ENCODE measurements around the gene CBLN1. TPM values are rescaled to one million over a fixed set of nuclear protein-coding genes. Genes with fewer than 3 reads are reported as not detected.

The CBLN1 gene
- total RNA-seq, 1 experiment from 2014 or later: not detected

DNA sequence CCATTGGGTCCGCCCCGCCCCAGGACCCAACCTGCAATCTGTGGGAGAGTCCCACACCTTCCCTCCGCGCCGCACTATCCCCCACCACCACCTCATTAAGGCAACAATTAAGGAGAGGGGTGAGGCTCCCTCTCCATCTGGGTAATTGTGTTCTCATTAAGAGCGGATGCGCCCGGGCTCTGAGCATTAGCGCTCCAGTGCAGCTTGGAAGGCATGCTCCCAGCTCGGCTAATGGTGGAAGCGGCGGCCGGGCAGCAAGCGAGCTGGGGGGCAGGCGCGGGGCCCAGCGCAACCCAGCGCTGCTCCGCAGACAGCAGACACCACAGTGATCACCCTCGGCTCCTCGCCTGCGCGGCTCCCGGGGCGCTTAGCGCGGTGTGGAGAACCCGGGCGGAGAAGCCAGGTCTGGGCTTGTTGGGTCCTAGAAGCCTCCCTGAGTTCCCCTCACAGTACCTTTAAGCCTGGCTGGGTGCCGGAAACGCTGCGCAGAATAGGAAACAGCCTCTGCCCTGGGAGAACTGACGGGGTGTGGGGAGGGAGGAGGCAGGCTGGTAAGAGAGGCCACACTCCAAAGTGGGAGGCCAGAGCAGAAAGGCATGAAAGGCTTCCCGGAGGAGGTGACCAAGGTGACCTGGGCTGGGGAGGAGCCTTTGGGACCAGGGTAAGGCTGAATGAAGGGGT is 6.4 kb downstream of the CBLN1 start:
- Histone ChIP-seq H3K27ac (no peak overlapping the region), H3K4me1 (replicated peaks; ENCODE audit: insufficient read depth) (no peaks in the 10 kb centered on the region), H3K4me3 (no peak overlapping the region), H3K36me3 (ENCODE audit: low read depth) (no peaks in the 10 kb centered on the region), H3K79me2 (ENCODE audit: low read depth) (no peaks in the 10 kb centered on the region), H3K27me3 (ENCODE audit: insufficient read depth, low read depth) (peaks cover 49% of the 10 kb centered on the region), H3F3A (ENCODE audit: insufficient read depth, low read depth) (no peaks in the 10 kb centered on the region), H3K9me3 (ENCODE audit: insufficient read depth, low read depth) (no peaks in the 10 kb centered on the region), H4K20me1 (ENCODE audit: insufficient read depth) (no peaks in the 10 kb centered on the region), H3K9me2 (ENCODE audit: insufficient read depth) (no peaks in the 10 kb centered on the region), H2AFZ (no peak overlapping the region), H3K4me2 (no peak overlapping the region)
- BruUV-seq (replicated peaks): no TSS peak
- DNase-seq: no peak
- POLR2A ChIA-PET (ENCODE audit: unreplicated experiment): no interaction called here
- intact Hi-C loops (cut with micrococcal nuclease; ENCODE audit: unreplicated experiment): no loop called here
- TF ChIP-seq, protein P1, sequence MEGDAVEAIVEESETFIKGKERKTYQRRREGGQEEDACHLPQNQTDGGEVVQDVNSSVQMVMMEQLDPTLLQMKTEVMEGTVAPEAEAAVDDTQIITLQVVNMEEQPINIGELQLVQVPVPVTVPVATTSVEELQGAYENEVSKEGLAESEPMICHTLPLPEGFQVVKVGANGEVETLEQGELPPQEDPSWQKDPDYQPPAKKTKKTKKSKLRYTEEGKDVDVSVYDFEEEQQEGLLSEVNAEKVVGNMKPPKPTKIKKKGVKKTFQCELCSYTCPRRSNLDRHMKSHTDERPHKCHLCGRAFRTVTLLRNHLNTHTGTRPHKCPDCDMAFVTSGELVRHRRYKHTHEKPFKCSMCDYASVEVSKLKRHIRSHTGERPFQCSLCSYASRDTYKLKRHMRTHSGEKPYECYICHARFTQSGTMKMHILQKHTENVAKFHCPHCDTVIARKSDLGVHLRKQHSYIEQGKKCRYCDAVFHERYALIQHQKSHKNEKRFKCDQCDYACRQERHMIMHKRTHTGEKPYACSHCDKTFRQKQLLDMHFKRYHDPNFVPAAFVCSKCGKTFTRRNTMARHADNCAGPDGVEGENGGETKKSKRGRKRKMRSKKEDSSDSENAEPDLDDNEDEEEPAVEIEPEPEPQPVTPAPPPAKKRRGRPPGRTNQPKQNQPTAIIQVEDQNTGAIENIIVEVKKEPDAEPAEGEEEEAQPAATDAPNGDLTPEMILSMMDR (conservative IDR thresholded peaks at IDR 0.05): no peak
- no peak for TF ChIP-seq EZH2 (IDR thresholded peaks at IDR 0.05; ENCODE audit: low read depth)
- CTCF ChIA-PET: no interaction called here

DNA sequence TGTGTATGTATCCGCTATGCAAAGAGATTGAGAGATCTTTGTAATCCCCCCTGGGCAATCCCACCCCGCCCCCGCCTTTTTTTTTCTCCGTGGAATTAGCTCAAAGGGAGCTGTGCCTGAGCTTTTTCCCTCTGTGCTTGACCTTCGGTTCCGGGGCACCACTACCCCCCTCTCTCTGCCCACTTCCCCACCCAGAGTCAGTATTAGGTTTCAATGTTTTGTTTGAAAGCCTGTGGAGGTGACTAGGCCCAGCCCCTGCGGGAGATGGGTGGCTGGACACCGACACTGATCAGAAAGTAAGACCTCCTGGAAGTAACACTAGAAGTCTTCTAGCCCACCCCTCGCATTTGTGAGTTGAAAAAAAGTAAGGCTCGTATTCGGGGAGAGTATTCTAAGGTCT is 7.0 kb downstream of the CBLN1 start:
- no peak overlapping the region for H3K27ac ChIP-seq
- intact Hi-C loops (cut with micrococcal nuclease; ENCODE audit: unreplicated experiment): no loop called here
- ChIA-PET CTCF (no interaction called here), POLR2A (ENCODE audit: unreplicated experiment) (no interaction called here)
- BruUV-seq (replicated peaks): no TSS peak
- H4K20me1 ChIP-seq (ENCODE audit: insufficient read depth): no peaks in the 10 kb centered on the region
- H3K4me2 ChIP-seq: no peak overlapping the region
- no peaks in the 10 kb centered on the region for H3K9me2 ChIP-seq (ENCODE audit: insufficient read depth)
- no peak for DNase-seq
- no peaks in the 10 kb centered on the region for H3F3A ChIP-seq (ENCODE audit: insufficient read depth, low read depth)
- no peak overlapping the region for H2AFZ ChIP-seq
- H3K4me1 ChIP-seq (replicated peaks; ENCODE audit: insufficient read depth): no peaks in the 10 kb centered on the region
- no peaks in the 10 kb centered on the region for H3K36me3 ChIP-seq (ENCODE audit: low read depth)
- peaks cover 49% of the 10 kb centered on the region for H3K27me3 ChIP-seq (ENCODE audit: insufficient read depth, low read depth)
- no peaks in the 10 kb centered on the region for H3K9me3 ChIP-seq (ENCODE audit: insufficient read depth, low read depth)
- no peak overlapping the region for H3K4me3 ChIP-seq
- H3K79me2 ChIP-seq (ENCODE audit: low read depth): no peaks in the 10 kb centered on the region
- TF ChIP-seq, protein P1 (conservative IDR thresholded peaks at IDR 0.05): no peak
- TF ChIP-seq EZH2 (IDR thresholded peaks at IDR 0.05; ENCODE audit: low read depth): no peak

DNA sequence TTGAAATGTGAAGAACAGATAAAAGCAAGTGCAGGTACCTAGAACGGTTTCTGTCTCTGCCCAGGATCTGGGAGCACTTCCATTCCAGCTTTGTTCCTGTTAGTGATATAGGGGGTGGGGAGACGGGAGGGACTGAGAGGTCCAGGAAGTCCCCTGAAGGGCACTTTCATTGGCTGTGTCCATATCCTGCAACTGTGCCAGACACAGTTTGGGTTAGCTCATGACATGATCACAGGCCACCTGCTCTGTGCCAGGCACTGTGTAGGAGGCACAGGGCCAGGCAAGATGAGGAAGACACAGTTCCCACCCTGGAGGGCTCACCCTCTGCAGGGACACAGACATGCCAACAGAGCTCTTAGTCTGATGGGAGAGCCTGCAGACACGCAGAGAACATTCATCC is 7.9 kb downstream of the CBLN1 start:
- peaks cover 41% of the 10 kb centered on the region for H3K27me3 ChIP-seq (ENCODE audit: insufficient read depth, low read depth)
- intact Hi-C loops (cut with micrococcal nuclease; ENCODE audit: unreplicated experiment): no loop called here
- no peaks in the 10 kb centered on the region for H4K20me1 ChIP-seq (ENCODE audit: insufficient read depth)
- no peaks in the 10 kb centered on the region for H3K9me3 ChIP-seq (ENCODE audit: insufficient read depth, low read depth)
- POLR2A ChIA-PET (ENCODE audit: unreplicated experiment): no interaction called here
- no peak overlapping the region for H3K27ac ChIP-seq
- no peak overlapping the region for H3K4me3 ChIP-seq
- no peaks in the 10 kb centered on the region for H3F3A ChIP-seq (ENCODE audit: insufficient read depth, low read depth)
- H3K4me1 ChIP-seq (replicated peaks; ENCODE audit: insufficient read depth): no peaks in the 10 kb centered on the region
- no peak for DNase-seq
- no peaks in the 10 kb centered on the region for H3K36me3 ChIP-seq (ENCODE audit: low read depth)
- H3K79me2 ChIP-seq (ENCODE audit: low read depth): no peaks in the 10 kb centered on the region
- BruUV-seq (replicated peaks): no TSS peak
- no peak overlapping the region for H3K4me2 ChIP-seq
- CTCF ChIA-PET: no interaction called here
- TF ChIP-seq EZH2 (IDR thresholded peaks at IDR 0.05; ENCODE audit: low read depth): no peak
- TF ChIP-seq, protein P1 (conservative IDR thresholded peaks at IDR 0.05): no peak
- no peaks in the 10 kb centered on the region for H3K9me2 ChIP-seq (ENCODE audit: insufficient read depth)
- no peak overlapping the region for H2AFZ ChIP-seq
